ENCODE measurements around the gene FAM219B.
A peak's percentile ranks its signal among the peaks of the same experiment; 100 is the strongest.
"Not testable (repeated sequence)": the region's sequence is repeated elsewhere in the genome, so short reads cannot be mapped to it uniquely, and the experiment has no call there.

The FAM219B gene

GRCh38 chr15:74888716-74889115 is 17.9 kb downstream of the FAM219B start:
- Mint-ChIP-seq H3K36me3 (ENCODE audit: low read depth) (peaks cover 9% of the 10 kb centered on the region), H3K27me3 (ENCODE audit: low read depth) (no peaks in the 10 kb centered on the region), H3K9me3 (no peaks in the 10 kb centered on the region), H3K4me3 (peak overlapping the region; percentile 84 to 91 (median 89)), H3K4me1 (peaks cover 18% of the 10 kb centered on the region), H3K27ac (peak overlapping the region; percentile 86 to 92 (median 89))
- no peak for TF ChIP-seq CTCF (IDR thresholded peaks at IDR 0.05; ENCODE audit: unreplicated experiment in 3 of 3)

GRCh38 chr15:74887537-74888193 is 19.0 kb downstream of the FAM219B start:
- Mint-ChIP-seq H3K4me1 (peaks cover 18% of the 10 kb centered on the region), H3K4me3 (peak overlapping the region in 1 of 3 experiments; percentile 45), H3K27ac (peak overlapping the region in 1 of 3 experiments; percentile 2)
- H3K36me3 Mint-ChIP-seq (ENCODE audit: low read depth); H3K9me3 Mint-ChIP-seq; H3K27me3 Mint-ChIP-seq (ENCODE audit: low read depth): not testable (repeated sequence)

- peaks cover 7% of the 10 kb centered on the region for H3K27me3 Mint-ChIP-seq (ENCODE audit: low read depth)
- no peak overlapping the region for H3K27ac Mint-ChIP-seq
- no peak for TF ChIP-seq CTCF (IDR thresholded peaks at IDR 0.05; ENCODE audit: unreplicated experiment in 3 of 3)
- no peaks in the 10 kb centered on the region for H3K9me3 Mint-ChIP-seq
- H3K4me3 Mint-ChIP-seq: no peak overlapping the region
- H3K36me3 Mint-ChIP-seq (ENCODE audit: low read depth): no peaks in the 10 kb centered on the region
- H3K4me1 Mint-ChIP-seq: peaks cover 14% of the 10 kb centered on the region
These were observed 21.2 kb downstream of the FAM219B start for GRCh38 chr15:74885461-74885860.

GRCh38 chr15:74884428-74885223 is 22.0 kb downstream of the FAM219B start:
- TF ChIP-seq CTCF (IDR thresholded peaks at IDR 0.05; ENCODE audit: unreplicated experiment in 3 of 3): no peak
- H3K4me3 Mint-ChIP-seq: no peak overlapping the region
- H3K9me3 Mint-ChIP-seq: no peaks in the 10 kb centered on the region
- peaks cover 7% of the 10 kb centered on the region for H3K27me3 Mint-ChIP-seq (ENCODE audit: low read depth)
- H3K27ac Mint-ChIP-seq: no peak overlapping the region
- H3K4me1 Mint-ChIP-seq: peaks cover 9% of the 10 kb centered on the region
- H3K36me3 Mint-ChIP-seq (ENCODE audit: low read depth): no peaks in the 10 kb centered on the region

GRCh38 chr15:74882528-74882927 is 24.1 kb downstream of the FAM219B start:
- no peaks in the 10 kb centered on the region for H3K36me3 Mint-ChIP-seq (ENCODE audit: low read depth)

More at GRCh38 chr15:74882528-74882927, 24.1 kb downstream of the FAM219B start:
- H3K27ac Mint-ChIP-seq: no peak overlapping the region
- H3K4me3 Mint-ChIP-seq: no peak overlapping the region
- peaks cover 7% of the 10 kb centered on the region for H3K27me3 Mint-ChIP-seq (ENCODE audit: low read depth)
- H3K9me3 Mint-ChIP-seq: no peaks in the 10 kb centered on the region
- no peak for TF ChIP-seq CTCF (IDR thresholded peaks at IDR 0.05; ENCODE audit: unreplicated experiment in 3 of 3)
- no peaks in the 10 kb centered on the region for H3K4me1 Mint-ChIP-seq
